ENCODE results near the gene DET1.

Gene DET1

DNA sequence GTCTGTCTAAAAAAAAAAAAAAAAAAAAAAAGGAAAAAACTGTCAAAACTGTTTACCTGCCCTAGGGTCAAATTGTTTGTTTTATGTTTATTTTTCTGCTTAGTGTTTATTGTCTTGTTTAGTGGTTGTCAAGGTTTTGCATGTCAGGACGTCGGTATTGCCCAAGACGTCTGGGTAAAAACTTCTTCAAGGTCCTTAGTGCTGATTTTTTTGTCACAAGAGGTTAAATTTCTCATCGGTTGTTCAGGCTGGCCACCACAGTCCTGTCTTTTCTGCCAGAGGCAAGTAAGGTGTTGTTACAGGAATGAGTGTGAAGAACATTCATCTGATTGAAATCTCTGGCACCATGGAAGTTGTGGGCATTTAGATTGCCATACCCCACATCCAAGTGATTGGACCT lies 7.0 kb downstream of the DET1 start:
- H3K27ac ChIP-seq (ENCODE audit: extremely low read depth, low read depth, low read length), result no peak overlapping the region
- no peak overlapping the region for H3K4me3 ChIP-seq (ENCODE audit: low read depth, low read length)
- H3K9me3 ChIP-seq (ENCODE audit: control insufficient read depth, insufficient read depth, low read depth, low read length), result no peaks in the 10 kb centered on the region
- TF ChIP-seq EGR2 (tag by site-specific recombination; IDR thresholded peaks at IDR 0.05; ENCODE audit: low read depth) (no peak), ZNF324 (tag by site-specific recombination; IDR thresholded peaks at IDR 0.05) (no peak)
- ChIA-PET POLR2A (no interaction called here), CTCF (interaction anchor here (0.7 to 1.1 kb wide), 2 partner anchors 7 to 66 kb away, joined by 3 to 4 read pairs; no protein-coding TSS in a partner anchor)
- H3K36me3 ChIP-seq (ENCODE audit: control insufficient read depth in 2 of 2, insufficient read depth in 1 of 2, low read length in 2 of 2), result peaks cover 0 to 8% of the 10 kb centered on the region in 2 experiments; a peak in 1 of 3 replicates
- no peaks in the 10 kb centered on the region for H3K4me1 ChIP-seq (ENCODE audit: control insufficient read depth, insufficient read depth, low read length)

DNA sequence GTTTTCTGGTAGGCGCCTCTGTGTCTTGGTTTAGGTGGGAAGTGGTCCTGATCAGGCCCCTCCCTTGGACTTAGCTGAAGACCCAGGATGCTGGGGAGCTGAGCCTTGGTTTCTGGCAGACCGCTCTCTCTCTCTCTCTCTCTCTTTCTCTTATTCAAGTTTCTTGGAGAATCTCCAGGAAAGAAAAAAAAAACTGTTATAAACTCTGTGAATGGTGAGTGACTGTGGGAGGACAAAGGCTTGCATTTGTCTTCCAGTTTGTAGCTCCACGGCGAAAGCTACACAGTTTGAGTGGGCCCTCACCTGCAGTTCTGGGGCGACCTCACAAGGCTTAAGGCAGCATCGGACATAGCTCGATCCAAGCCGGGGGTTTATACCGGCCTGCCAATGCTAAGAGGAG lies 7.5 kb downstream of the DET1 start:
- TF ChIP-seq MZF1 (tag by site-specific recombination; IDR thresholded peaks at IDR 0.05; ENCODE audit: borderline replicate concordance) (no peak), TRIM28 (IDR thresholded peaks at IDR 0.05; ENCODE audit: borderline replicate concordance, low read length) (no peak), ZNF37A (tag by site-specific recombination; IDR thresholded peaks at IDR 0.05) (no peak), ZNF121 (tag by site-specific recombination; IDR thresholded peaks at IDR 0.05) (no peak), SALL2 (tag by site-specific recombination; IDR thresholded peaks at IDR 0.05; ENCODE audit: borderline replicate concordance) (no peak)
- ChIA-PET CTCF (interaction anchor here (0.7 kb wide), 1 partner anchor 65 kb away, joined by 4 read pairs; no protein-coding TSS in a partner anchor), POLR2A (no interaction called here)
- peaks cover 0 to 7% of the 10 kb centered on the region in 2 experiments; a peak in 1 of 3 replicates for H3K36me3 ChIP-seq (ENCODE audit: control insufficient read depth in 2 of 2, insufficient read depth in 1 of 2, low read length in 2 of 2)
- H3K4me1 ChIP-seq (ENCODE audit: control insufficient read depth, insufficient read depth, low read length), result no peaks in the 10 kb centered on the region
- no peak overlapping the region for H3K27ac ChIP-seq (ENCODE audit: extremely low read depth, low read depth, low read length)
- H3K9me3 ChIP-seq (ENCODE audit: control insufficient read depth, insufficient read depth, low read depth, low read length), result no peaks in the 10 kb centered on the region
- no peak overlapping the region for H3K4me3 ChIP-seq (ENCODE audit: low read depth, low read length)

DNA sequence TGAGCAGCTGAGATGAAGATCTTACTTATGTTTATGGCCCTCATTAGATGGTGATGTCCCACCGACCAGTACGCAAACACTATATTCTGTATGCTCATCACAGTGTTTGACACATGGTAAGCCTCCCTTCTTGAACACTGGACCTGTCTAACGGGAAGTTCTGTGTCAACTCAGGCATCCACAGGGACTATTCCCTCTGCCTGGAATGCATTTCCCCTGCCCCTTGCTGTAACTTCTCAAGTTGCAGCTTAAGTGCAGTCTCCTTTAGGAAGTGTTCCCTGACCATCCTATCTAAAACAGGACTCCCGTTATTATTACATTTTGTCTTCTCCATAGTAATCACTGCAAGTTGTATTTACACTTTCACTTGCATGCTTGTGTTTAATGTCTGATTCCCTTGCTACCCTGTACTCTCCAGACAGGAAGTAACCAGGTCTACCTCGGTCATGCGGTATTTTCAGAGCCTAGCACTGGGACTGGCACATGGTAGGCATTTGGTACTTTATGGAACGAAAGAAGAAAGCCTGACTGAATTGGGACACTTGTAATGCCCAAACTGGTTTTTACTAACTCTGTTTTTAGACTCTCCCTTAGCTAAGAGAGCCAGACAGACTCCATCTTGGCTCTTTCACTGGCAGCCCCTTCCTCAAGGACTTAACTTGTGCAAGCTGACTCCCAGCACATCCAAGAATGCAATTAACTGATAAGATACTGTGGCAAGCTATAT lies 8.7 kb downstream of the DET1 start:
- no peak overlapping the region for H3K4me3 ChIP-seq (ENCODE audit: low read depth, low read length)
- H3K9me3 ChIP-seq (ENCODE audit: control insufficient read depth, insufficient read depth, low read depth, low read length), result no peaks in the 10 kb centered on the region; the same call in 1 of the 2 replicates
- H3K27ac ChIP-seq (ENCODE audit: extremely low read depth, low read depth, low read length), result no peak overlapping the region
- CTCF ChIA-PET, result no interaction called here
- H3K4me1 ChIP-seq (ENCODE audit: control insufficient read depth, insufficient read depth, low read length), result no peaks in the 10 kb centered on the region
- POLR2A ChIA-PET, result no interaction called here
- TF ChIP-seq ZFP41 (tag by site-specific recombination; IDR thresholded peaks at IDR 0.05; ENCODE audit: borderline replicate concordance) (no peak), ZNF701 (tag by site-specific recombination; IDR thresholded peaks at IDR 0.05) (no peak), SETDB1 (IDR thresholded peaks at IDR 0.05; ENCODE audit: insufficient read length, low read length) (no peak), ZNF341 (tag by site-specific recombination; IDR thresholded peaks at IDR 0.05; ENCODE audit: low read depth) (no peak), ZNF529 (tag by site-specific recombination; IDR thresholded peaks at IDR 0.05; ENCODE audit: insufficient replicate concordance) (no peak), BCL11A (tag by site-specific recombination; IDR thresholded peaks at IDR 0.05; ENCODE audit: low read depth) (no peak), ZNF830 (tag by site-specific recombination; IDR thresholded peaks at IDR 0.05; ENCODE audit: low read depth) (no peak), ZIC2 (tag by site-specific recombination; IDR thresholded peaks at IDR 0.05) (no peak)
- TF ChIP-seq, protein P1, sequence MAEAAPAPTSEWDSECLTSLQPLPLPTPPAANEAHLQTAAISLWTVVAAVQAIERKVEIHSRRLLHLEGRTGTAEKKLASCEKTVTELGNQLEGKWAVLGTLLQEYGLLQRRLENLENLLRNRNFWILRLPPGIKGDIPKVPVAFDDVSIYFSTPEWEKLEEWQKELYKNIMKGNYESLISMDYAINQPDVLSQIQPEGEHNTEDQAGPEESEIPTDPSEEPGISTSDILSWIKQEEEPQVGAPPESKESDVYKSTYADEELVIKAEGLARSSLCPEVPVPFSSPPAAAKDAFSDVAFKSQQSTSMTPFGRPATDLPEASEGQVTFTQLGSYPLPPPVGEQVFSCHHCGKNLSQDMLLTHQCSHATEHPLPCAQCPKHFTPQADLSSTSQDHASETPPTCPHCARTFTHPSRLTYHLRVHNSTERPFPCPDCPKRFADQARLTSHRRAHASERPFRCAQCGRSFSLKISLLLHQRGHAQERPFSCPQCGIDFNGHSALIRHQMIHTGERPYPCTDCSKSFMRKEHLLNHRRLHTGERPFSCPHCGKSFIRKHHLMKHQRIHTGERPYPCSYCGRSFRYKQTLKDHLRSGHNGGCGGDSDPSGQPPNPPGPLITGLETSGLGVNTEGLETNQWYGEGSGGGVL (tag by site-specific recombination; IDR thresholded peaks at IDR 0.05), result no peak
- TF ChIP-seq, protein P2, sequence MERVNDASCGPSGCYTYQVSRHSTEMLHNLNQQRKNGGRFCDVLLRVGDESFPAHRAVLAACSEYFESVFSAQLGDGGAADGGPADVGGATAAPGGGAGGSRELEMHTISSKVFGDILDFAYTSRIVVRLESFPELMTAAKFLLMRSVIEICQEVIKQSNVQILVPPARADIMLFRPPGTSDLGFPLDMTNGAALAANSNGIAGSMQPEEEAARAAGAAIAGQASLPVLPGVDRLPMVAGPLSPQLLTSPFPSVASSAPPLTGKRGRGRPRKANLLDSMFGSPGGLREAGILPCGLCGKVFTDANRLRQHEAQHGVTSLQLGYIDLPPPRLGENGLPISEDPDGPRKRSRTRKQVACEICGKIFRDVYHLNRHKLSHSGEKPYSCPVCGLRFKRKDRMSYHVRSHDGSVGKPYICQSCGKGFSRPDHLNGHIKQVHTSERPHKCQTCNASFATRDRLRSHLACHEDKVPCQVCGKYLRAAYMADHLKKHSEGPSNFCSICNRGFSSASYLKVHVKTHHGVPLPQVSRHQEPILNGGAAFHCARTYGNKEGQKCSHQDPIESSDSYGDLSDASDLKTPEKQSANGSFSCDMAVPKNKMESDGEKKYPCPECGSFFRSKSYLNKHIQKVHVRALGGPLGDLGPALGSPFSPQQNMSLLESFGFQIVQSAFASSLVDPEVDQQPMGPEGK (tag by site-specific recombination; IDR thresholded peaks at IDR 0.05), result no peak
- H3K36me3 ChIP-seq (ENCODE audit: control insufficient read depth in 2 of 2, insufficient read depth in 1 of 2, low read length in 2 of 2), result no peaks in the 10 kb centered on the region

All from HEK293 (cell line).